Common myeloid progenitor, CD34-positive (primary cell): ENCODE measurements around the gene HTT.

Experiments
- CTCF ChIA-PET: fragments of 350-600 bp; sonication (Branson Sonifier 250); formaldehyde crosslinking; loops from one replicate; lab custom pipeline; 2021; ENCODE audit warnings: antibody characterized with exemption; lab: Charles Lee
- POLR2A ChIA-PET: fragments of 350-600 bp; sonication (Branson Sonifier 250); formaldehyde crosslinking; loops from one replicate; lab custom pipeline; 2021; ENCODE audit warnings: antibody characterized with exemption; lab: Charles Lee
- DNase-seq, 3 donors: peaks; one replicate each; pipeline versions ENCODE4 v3.0.0 to v3.0.0-alpha.2; 2013
- H3K27ac ChIP-seq, 2 experiments: 1 replicate in 1 of 2; 2 replicates in 1 of 2; pipeline ENCODE4 v1.7.0; 2013; ENCODE audit warnings: inconsistent platforms in 2 of 2, low read length in 2 of 2, mild to moderate bottlenecking in 2 of 2, low read depth in 1 of 2, moderate library complexity in 1 of 2; ENCODE audit not compliant: severe bottlenecking in 2 of 2, insufficient read depth in 1 of 2, poor library complexity in 1 of 2
- H3K27me3 ChIP-seq, 5 experiments: replicated peaks in 2 of 5; 1 replicate in 3 of 5; 2 replicates in 2 of 5; pipeline versions ENCODE4 v1.6.1 to v1.7.0; 2013; ENCODE audit warnings: low read length in 4 of 5, mild to moderate bottlenecking in 2 of 5, moderate library complexity in 2 of 5, inconsistent platforms in 1 of 5; ENCODE audit not compliant: insufficient read depth in 5 of 5, control insufficient read depth in 4 of 5
- H3K36me3 ChIP-seq, 4 experiments: 1 replicate in 2 of 4; 2 replicates in 2 of 4; pipeline versions ENCODE4 v1.6.1 to v1.7.0; 2013; ENCODE audit warnings: low read length in 3 of 4, control low read depth in 1 of 4, mild to moderate bottlenecking in 1 of 4; ENCODE audit not compliant: control insufficient read depth in 4 of 4, insufficient read depth in 4 of 4
- H3K4me1 ChIP-seq, 4 experiments: 1 replicate in 3 of 4; 2 replicates in 1 of 4; pipeline versions ENCODE4 v1.6.1 to v1.7.1; 2013; ENCODE audit warnings: low read length in 3 of 4, mild to moderate bottlenecking in 3 of 4, control low read depth in 1 of 4, inconsistent platforms in 1 of 4, moderate library complexity in 1 of 4; ENCODE audit not compliant: control insufficient read depth in 4 of 4, insufficient read depth in 4 of 4; ENCODE audit errors: control extremely low read depth in 1 of 4
- H3K4me3 ChIP-seq, 7 experiments: 1 replicate in 4 of 7; 2 replicates in 3 of 7; pipeline versions ENCODE4 v1.5.1 to v1.7.0; 2013; ENCODE audit warnings: mild to moderate bottlenecking in 7 of 7, low read length in 6 of 7, moderate library complexity in 6 of 7, inconsistent platforms in 2 of 7, low read depth in 2 of 7, control low read depth in 1 of 7; ENCODE audit not compliant: insufficient read depth in 4 of 7, control insufficient read depth in 1 of 7; ENCODE audit errors: extremely low read depth in 1 of 7
- H3K9me3 ChIP-seq, 5 experiments: 1 replicate in 4 of 5; 2 replicates in 1 of 5; pipeline versions ENCODE4 v1.6.1 to v1.7.1; 2013; ENCODE audit warnings: low read length in 4 of 5, mild to moderate bottlenecking in 2 of 5, inconsistent platforms in 1 of 5, low read depth in 1 of 5, moderate library complexity in 1 of 5; ENCODE audit not compliant: control insufficient read depth in 4 of 5, insufficient read depth in 2 of 5; ENCODE audit errors: control extremely low read depth in 1 of 5
- WGBS: methylation state at CpG from one replicate; pipeline ENCODE4 v1.1.5; 2013; ENCODE audit not compliant: insufficient coverage; 5-methylcytosine and 5-hydroxymethylcytosine counted together

The HTT gene

DNA sequence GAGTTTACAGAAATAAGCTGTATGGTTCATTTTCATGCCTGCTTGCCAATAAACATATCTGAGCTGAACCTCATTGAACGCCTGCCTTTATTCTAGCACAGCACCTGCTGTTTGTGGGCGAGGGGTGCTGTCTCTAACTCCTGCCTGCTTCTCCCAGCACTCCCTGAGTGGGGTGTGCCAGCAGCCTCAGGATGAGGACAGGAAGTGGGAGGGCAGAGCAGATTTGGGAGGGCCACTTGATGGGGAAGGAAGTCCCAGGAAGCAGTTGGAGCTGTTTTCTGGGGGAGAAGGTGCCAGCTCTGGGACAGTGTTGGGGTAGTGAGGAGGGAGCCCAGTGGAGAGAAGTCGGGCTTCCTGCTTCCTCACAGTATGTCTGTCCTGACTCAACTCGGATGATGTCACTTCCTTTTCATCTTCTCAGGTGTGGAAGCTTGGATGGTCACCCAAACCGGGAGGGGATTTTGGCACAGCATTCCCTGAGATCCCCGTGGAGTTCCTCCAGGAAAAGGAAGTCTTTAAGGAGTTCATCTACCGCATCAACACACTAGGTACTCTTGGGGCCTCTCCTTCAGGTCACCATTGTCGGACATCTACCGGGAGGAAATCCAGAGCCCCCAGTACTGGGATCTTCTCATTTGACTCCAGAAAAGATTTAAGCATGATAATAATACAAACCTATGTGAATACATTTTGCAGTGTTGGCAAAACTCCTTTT lies 145.4 kb downstream of the HTT start:
- DNase-seq = no peak
- Histone ChIP-seq H3K27me3 (no peaks in the 10 kb centered on the region), H3K9me3 (no peaks in the 10 kb centered on the region), H3K27ac (no peak overlapping the region), H3K4me1 (no peaks in the 10 kb centered on the region), H3K4me3 (no peak overlapping the region), H3K36me3 (peaks cover 21 to 94% (median 76%) of the 10 kb centered on the region in 4 experiments)
- 90% methylated on average over 7 of the region's 9 CpGs for WGBS
- ChIA-PET POLR2A (no interaction called here), CTCF (interaction anchor here (1.0 to 1.2 kb wide), 2 partner anchors 10 to 28 kb away, joined by 3 read pairs; no protein-coding TSS in a partner anchor)

DNA sequence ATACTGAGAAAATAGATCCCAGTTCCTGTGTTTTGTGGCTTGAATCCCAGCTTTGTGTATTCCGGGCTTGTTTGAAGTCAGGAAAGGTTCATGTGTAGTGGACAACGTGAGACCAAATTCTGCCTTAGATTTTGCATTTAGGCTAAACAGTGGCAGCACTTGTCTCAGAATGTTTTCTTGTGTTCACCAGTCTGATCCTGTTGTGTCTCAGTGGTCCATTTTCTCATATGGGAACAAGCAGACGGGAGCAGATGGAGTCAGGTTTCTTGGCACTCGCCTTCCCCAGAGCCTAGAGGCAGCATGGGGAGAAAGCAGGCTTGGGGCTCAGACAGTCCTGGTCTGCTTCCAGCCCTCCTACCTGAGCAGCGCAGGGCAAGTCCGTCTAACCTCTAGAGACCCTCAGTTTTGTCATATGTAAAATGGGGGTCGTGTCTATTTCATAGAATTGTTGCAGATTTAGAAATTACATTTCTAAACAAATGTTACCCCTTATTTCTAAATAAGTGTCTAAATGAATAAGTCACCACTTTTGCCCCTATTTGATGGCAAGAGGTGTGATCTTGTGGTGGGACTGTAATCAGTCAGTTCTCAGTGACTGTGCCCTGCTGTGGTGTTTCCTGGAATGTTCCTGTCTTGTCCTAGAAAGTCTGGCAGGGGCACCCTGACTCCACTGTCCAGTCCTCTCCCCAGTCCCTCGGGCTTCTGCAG lies 146.1 kb downstream of the HTT start:
- ChIA-PET POLR2A (no interaction called here), CTCF (no interaction called here)
- no peaks in the 10 kb centered on the region for H3K4me1 ChIP-seq
- 96% methylated on average over 6 of the region's 8 CpGs for WGBS
- no peak overlapping the region for H3K4me3 ChIP-seq
- H3K36me3 ChIP-seq = peaks cover 21 to 93% (median 78%) of the 10 kb centered on the region in 4 experiments
- no peaks in the 10 kb centered on the region for H3K9me3 ChIP-seq
- H3K27me3 ChIP-seq = no peaks in the 10 kb centered on the region
- no peak for DNase-seq
- H3K27ac ChIP-seq = no peak overlapping the region

DNA sequence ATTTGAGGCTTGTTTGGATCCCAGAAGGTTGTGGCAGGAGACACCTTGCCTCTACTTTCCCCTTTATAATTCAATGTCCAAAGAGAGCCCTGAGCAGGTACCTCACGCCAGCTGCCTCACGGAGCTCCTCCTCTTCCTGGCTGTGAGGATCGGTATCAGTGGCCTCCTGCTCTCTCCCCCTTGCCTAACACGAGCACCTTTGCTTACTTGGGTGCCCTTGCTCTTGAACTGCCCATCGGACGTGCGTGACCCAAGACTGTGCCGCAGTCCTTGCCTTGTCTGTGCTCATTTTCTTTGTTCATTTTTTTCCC lies 146.7 kb downstream of the HTT start:
- Histone ChIP-seq H3K27me3 (no peaks in the 10 kb centered on the region), H3K27ac (no peak overlapping the region), H3K9me3 (no peaks in the 10 kb centered on the region), H3K36me3 (peaks cover 19 to 93% (median 75%) of the 10 kb centered on the region in 4 experiments), H3K4me1 (no peaks in the 10 kb centered on the region), H3K4me3 (no peak overlapping the region)
- ChIA-PET POLR2A (no interaction called here), CTCF (no interaction called here)
- 94% methylated on average over 3 of the region's 8 CpGs for WGBS
- DNase-seq = no peak

DNA sequence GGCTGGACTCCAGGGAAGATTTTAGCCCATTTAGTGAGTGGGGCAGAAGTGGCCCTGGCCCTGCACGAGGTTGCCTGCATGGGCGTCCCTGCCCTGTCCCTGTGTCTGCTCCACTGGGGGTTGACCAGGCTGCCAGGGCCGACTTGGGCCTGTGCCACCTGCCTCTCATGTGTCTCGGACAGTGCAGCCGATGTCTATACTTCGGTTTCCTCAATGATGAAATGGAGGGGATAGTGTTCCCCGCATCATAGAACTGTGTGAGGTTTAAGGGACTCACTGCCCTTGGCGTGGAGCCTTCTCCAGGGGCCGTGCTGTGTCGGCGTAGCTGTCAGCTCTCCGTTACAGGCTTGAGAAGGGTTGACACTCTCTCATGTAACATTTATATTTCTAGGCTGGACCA lies 147.5 kb downstream of the HTT start:
- DNase-seq = no peak
- H3K4me3 ChIP-seq = no peak overlapping the region
- no peaks in the 10 kb centered on the region for H3K9me3 ChIP-seq
- H3K27ac ChIP-seq = no peak overlapping the region
- H3K36me3 ChIP-seq = peaks cover 17 to 97% (median 75%) of the 10 kb centered on the region in 4 experiments
- no peaks in the 10 kb centered on the region for H3K27me3 ChIP-seq
- no peaks in the 10 kb centered on the region for H3K4me1 ChIP-seq
- WGBS = 96% methylated on average over 11 of the region's 12 CpGs
- POLR2A ChIA-PET = no interaction called here
- CTCF ChIA-PET = no interaction called here

DNA sequence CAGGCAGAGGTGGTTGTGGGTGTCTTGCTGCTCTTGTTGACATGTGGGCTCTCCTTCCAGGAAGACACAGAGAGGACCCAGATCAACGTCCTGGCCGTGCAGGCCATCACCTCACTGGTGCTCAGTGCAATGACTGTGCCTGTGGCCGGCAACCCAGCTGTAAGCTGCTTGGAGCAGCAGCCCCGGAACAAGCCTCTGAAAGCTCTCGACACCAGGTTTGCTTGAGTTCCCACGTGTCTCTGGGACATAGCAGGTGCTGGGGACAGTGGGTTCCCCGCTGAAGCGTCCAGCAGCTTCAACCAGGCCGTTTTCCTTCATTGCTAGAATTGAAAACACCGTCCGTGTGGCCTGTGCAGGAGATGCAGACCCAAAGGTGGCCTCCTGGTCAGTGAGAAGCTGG lies 148.9 kb downstream of the HTT start:
- no peaks in the 10 kb centered on the region for H3K4me1 ChIP-seq
- CTCF ChIA-PET = no interaction called here

DNA sequence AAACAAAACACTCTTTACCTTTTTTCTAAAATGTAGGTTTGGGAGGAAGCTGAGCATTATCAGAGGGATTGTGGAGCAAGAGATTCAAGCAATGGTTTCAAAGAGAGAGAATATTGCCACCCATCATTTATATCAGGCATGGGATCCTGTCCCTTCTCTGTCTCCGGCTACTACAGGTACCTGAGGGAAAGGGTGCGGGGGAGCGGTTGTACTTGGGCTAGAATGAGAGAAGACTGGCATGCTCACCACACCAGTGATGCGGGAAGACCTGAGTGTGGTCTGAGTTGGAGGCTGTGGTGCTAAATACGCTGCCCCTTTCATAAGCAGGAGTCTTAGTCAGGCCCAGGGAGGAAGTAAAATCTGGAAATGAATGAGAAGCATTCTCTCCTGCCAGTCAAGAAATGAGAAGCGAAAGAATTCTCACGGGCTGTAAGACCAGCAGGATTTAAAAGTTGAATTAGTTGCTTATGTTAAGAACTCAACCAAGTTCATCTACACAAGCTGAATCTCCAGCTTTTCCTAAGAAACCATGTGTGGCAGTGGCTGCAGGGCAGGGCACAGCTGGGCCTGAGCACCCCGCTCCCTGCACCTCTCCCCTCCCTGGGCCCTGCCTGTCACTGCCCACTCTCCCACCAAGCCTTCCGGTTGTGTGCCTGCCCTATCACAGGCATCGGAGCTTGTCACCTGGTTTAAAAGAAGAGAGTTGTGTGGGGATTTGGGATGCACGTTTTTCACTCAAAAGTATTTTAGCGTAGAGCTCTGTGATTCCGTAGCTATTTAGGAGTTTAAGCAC lies 149.7 kb downstream of the HTT start:
- no peak overlapping the region for H3K27ac ChIP-seq
- POLR2A ChIA-PET = no interaction called here
- H3K9me3 ChIP-seq = no peaks in the 10 kb centered on the region
- H3K4me3 ChIP-seq = no peak overlapping the region
- 92% methylated on average over 10 of the region's 13 CpGs for WGBS
- no peaks in the 10 kb centered on the region for H3K4me1 ChIP-seq
- DNase-seq = no peak
- CTCF ChIA-PET = no interaction called here
- H3K27me3 ChIP-seq = no peaks in the 10 kb centered on the region
- H3K36me3 ChIP-seq = peaks cover 18 to 93% (median 73%) of the 10 kb centered on the region in 4 experiments

More for the DNA sequence above, 148.9 kb downstream of the HTT start:
- POLR2A ChIA-PET = no interaction called here
- Histone ChIP-seq H3K4me3 (no peak overlapping the region), H3K27me3 (no peaks in the 10 kb centered on the region), H3K9me3 (no peaks in the 10 kb centered on the region), H3K36me3 (peaks cover 17 to 92% (median 72%) of the 10 kb centered on the region in 4 experiments), H3K27ac (no peak overlapping the region)
- no peak for DNase-seq
- WGBS = 97% methylated on average over 11 of the region's 11 CpGs
